Renal cortical epithelial cell (primary cell): ENCODE measurements around the gene GPR137B. TPM values are rescaled to one million over a fixed set of nuclear protein-coding genes. Genes with fewer than 3 reads are reported as not detected.
A peak's percentile ranks its signal among the peaks of the same experiment; 100 is the strongest.

ENCODE experiments used
- DNase-seq: peaks from one replicate; pipeline ENCODE4 v3.0.0-alpha.2; 2011; ENCODE audit warnings: low read depth
- total RNA-seq: library from RNA; depleted of rRNA; stranded (reverse); fragments of >200 nt; gene quantifications from 2 replicates; pipeline ENCODE4 v1.2.3, GENCODE V29; 2014

The GPR137B gene
- total RNA-seq, 1 donor from 2014 or later, result 12.2 TPM

- DNase-seq, result no peak
Measured at GRCh38 chr1:236114076-236114747, 28.1 kb upstream of the GPR137B start.

- DNase-seq, result no peak
Measured at GRCh38 chr1:236117710-236118109, 24.6 kb upstream of the GPR137B start.

DNA sequence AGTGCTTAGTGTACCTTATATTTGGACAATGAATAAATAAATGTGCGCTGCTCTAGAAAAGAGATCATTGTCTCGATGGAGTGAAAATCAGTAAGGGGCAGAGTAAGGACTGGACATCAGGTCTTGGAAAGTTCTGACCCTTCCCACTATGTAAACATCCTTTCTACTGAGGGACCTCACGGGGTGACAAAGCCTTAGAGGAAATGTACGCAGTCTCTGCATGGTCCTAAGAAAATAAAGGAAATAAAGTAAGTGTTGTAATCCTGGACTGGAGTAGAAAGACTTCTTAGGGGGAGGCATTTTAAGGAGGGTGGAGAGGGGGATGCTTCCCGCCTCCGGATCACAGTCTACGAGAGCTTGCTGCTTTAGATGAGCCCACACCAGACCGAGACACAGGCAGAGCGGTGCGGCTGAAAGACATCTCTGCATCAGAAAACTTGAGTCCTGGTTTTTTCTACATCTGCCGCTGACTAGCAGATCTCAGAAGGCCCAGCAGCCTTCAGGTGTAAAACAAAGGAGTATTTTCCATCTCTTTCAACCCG lies 22.3 kb upstream of the GPR137B start:
- no peak for DNase-seq

DNA sequence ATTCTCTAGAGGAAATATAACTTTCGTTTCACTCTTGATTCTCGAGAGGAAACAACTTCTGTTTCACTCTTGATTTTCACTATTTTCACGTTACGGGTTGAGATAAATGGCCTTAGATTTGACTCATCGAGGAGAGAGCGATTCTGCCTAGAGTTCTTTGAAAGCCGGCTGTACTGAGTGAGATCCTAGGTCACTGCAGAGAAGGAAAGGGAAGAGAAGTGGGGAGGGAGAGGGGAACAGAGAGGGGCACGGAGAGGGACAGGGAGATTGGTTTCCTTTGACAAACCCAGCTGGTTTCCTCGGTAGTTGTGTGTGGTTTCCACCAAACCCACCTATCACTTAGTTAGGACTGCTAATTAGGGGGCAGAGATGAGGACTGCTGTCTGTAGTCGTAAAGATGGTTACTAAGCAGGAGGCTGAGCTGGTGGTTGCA lies 21.6 kb upstream of the GPR137B start:
- no peak for DNase-seq

DNA sequence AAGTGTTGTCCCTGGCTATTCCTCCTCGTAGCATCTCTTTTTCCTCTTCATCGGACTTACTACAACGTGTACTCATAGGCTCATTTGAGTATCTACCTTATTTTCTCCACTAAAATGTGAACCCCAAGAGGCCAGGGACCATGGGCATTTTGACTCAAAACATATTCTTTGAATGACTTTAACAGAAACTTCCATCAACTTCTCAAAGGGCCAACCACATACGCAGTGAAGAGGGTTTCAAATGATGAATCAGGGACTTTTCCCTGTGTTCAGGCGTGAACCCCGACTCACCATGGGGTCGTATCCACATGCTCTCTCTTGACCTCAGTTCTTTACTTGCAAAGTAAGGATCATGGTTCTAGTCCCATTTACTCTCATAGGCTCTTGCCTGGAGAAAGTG lies 20.2 kb upstream of the GPR137B start:
- DNase-seq, result no peak

DNA sequence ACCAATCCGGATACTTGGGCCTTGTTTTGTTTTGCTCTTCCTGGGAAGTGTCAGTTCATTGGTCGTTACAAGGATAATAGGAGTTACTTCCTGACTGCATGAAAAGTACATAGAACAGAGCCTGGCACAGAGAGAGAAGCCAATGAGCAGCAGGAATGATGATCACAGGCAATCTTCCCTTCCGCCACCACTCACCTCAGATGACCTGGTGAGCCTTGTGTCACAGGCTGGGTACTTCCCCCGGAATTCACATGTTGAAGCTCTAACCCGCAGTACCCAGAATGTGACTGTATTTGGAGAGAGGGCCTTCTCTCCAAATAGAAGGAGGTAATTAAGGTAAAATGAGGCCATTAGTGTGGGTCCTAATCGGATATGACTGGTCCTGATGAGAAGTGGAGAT lies 18.8 kb upstream of the GPR137B start:
- no peak for DNase-seq

DNA sequence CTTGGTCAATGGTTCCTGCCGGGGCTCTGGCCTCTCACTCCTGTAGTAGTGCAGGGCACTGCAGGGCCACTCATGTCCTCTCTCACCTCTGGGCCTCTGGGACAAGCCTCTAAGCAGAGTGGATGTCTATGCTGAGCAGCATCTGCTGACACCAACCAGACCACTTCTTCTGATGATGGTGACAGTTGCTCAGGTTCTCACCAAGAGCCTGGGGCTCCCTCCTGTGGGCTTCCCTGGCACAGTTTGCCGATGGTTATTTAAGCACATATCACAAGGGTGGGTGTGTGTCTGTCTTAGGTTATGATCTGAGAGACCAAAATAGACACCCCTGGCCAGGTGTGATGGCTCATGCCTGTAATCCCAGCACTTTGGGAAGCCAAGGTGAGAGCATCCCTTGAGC lies 17.4 kb upstream of the GPR137B start:
- no peak for DNase-seq

DNA sequence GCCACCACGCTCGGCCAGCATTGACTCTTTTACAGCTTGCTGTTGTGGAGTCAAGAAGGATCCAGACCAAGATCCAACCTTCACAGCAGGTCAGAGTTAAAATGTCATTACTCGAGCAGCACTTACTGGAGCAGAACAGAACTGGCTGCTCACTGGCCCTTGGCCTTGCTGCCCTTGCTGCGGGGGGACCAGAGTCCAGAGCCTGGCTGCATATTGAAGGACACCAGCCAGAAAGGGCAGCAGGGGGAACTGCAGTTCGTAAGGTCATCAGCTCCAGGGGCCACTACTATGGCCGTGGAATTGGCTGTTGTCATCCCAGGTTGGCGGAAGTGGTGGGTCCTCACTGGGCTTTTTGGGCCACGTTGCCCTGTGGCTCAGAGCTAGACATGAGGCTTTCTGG lies 15.3 kb upstream of the GPR137B start:
- DNase-seq, result no peak

- no peak for DNase-seq
Measured at GRCh38 chr1:236128646-236129178, 13.6 kb upstream of the GPR137B start.

GRCh38 chr1:236129306-236129705 lies 13.0 kb upstream of the GPR137B start:
- no peak for DNase-seq

- no peak for DNase-seq
Measured at GRCh38 chr1:236130372-236130771, 12.0 kb upstream of the GPR137B start.

- no peak for DNase-seq
Measured at GRCh38 chr1:236131916-236132315, 10.4 kb upstream of the GPR137B start.

- DNase-seq, result no peak
Measured at GRCh38 chr1:236132420-236133046, 9.8 kb upstream of the GPR137B start.

DNA sequence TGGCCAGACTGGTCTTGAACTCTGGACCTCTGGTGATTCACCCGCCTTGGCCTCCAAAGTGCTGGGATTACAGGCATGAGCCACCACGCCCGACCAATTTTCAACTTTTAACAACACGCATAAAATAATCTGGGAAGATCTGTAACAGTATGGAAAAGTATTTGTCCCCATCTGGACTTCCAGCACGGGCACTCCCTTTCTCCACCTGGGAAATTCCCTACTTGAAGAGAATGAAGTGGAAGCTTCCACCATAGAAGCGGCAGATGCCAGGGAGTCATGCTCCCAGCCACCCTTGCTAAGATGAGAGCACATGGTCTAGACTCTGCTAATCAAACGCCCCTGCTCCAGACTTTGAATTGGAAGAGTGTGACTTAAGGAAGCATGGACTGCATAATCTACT lies 9.0 kb upstream of the GPR137B start:
- no peak for DNase-seq

- DNase-seq, result no peak
Measured at GRCh38 chr1:236133802-236134201, 8.5 kb upstream of the GPR137B start.

GRCh38 chr1:236137285-236137852 lies 5.0 kb upstream of the GPR137B start:
- no peak for DNase-seq

DNA sequence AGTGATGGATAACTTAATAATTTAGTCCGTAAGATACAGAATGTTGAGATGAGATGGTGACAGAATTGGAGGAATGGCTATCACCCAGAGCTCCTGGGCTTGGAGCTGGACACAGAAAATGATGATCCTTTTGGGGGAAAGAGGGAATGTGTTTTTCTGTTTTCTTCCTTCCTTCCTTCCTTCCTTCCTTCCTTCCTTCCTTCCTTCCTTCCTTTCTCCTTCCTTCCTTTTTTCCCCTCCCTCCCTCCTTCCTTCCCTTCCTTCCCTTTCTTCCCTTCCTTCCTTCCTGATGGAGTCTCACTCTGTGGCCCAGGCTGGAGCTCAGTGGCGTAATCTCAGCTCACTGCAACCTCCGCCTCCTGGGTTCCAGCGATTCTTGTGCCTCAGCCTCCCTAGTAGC lies 2.8 kb upstream of the GPR137B start:
- DNase-seq, result no peak

GRCh38 chr1:236140705-236141446 lies 1.5 kb upstream of the GPR137B start:
- DNase-seq, result no peak

DNA sequence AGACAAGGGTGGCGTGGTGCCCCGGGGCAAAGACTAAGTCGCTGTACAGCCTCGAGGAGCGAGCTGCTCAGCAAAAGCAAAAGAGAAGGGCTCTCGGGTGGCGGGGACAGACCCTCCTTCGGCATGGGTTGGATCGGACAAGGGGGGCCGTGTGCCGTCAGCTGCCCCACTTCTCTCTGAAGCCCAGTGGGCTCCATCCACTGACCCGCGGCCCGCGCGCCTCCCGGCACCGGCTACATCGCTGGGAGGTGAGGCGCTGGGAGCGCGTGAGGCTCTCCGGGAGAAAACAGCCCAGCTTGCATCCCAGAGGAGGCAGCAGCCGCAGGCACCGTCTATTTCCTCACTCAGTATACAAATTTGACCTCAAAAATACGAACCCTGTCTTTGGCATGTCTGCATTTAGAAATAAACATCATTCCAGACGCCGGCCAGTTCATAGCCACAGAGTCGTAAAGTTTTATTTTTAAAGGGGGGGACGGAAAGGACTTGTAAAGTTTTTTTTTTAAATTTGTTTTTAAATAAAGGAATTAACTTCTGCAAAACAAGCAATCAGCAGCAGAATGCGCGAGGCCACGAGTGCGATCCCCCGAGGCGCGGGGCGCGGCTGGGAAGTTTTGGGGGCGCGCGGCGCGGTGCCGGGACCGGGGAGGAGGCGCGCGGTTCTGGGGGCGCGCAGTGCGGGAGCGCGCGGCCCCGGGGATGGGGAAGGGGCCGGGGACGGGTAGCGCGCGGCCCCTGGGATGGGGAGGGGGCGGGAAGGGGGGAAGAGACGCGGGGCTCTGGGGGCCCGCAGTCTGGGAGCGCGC lies 689 bp upstream of the GPR137B start:
- DNase-seq, result peak; percentile 46

DNA sequence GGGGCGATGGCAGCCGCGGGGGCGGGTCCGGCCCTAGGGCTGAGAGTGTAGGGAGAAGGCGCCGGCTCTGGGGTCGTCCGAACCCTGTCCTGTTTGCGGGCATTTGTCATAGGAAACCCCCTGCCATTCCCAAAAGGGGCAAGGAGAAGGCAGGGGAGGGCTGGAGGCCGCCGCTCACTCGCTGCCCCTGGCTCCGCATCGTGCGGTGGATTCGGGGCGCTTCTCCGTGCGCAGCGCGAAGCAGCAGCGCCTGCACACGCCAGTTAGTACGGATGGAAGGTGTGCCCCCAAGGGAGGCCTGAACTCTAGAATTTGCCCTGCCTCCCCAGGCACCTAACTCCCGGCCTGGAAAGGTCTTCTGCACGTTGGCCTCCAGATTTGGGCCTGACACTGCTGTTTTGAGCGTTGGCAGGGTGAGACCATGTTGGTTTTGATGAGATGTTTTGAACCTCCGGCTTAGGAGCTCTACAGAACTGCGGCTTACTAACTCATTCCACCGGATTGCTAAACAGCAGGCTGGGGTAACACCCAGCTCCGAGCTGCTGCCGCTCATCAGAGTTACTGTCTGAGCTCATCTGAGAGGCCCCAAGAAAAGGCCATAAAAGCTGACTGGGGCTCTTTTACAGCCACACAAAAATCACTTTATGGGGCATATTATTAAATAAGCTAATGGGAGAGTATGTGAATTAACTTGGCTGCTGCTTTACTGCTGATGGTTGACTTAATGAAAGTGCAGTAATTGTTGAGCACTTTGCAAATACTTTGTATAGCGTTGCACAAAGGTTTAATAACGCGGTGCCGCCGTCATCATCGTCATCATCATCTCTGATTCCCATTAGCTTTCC lies 987 bp downstream of the GPR137B start:
- peak; percentile 54 for DNase-seq
